ENCODE results near the gene EFL1.

The EFL1 gene

DNA sequence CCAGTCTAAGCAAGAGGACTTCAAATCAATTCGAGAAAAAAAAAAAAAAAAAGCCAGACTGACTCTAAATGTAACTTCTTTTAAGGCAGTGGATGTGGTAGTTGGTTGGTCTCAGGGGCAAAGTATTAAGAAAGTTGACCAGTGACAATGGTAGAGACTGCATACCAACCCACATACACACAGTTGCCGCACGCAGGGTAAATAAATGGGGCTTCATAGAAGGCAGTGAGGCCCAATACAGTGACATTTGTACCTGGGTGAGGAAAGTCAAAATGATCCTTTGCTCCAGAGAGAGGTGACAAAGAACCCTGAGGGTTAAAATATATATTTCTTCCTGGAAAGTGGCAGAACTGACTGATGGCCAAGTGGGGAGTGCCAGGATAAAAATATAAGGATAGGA, 116.0 kb downstream of the EFL1 start:
- H3K4me3 ChIP-seq (replicated peaks; ENCODE audit: low read depth, low read length): no peak overlapping the region
- TF ChIP-seq, protein P1, sequence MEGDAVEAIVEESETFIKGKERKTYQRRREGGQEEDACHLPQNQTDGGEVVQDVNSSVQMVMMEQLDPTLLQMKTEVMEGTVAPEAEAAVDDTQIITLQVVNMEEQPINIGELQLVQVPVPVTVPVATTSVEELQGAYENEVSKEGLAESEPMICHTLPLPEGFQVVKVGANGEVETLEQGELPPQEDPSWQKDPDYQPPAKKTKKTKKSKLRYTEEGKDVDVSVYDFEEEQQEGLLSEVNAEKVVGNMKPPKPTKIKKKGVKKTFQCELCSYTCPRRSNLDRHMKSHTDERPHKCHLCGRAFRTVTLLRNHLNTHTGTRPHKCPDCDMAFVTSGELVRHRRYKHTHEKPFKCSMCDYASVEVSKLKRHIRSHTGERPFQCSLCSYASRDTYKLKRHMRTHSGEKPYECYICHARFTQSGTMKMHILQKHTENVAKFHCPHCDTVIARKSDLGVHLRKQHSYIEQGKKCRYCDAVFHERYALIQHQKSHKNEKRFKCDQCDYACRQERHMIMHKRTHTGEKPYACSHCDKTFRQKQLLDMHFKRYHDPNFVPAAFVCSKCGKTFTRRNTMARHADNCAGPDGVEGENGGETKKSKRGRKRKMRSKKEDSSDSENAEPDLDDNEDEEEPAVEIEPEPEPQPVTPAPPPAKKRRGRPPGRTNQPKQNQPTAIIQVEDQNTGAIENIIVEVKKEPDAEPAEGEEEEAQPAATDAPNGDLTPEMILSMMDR (IDR thresholded peaks at IDR 0.05; ENCODE audit: low read length, missing control alignments): no peak
- no peak for DNase-seq (ENCODE audit: low read depth)

GRCh38 chr15:82143390-82144385, 118.8 kb downstream of the EFL1 start:
- DNase-seq (ENCODE audit: low read depth): no peak

DNA sequence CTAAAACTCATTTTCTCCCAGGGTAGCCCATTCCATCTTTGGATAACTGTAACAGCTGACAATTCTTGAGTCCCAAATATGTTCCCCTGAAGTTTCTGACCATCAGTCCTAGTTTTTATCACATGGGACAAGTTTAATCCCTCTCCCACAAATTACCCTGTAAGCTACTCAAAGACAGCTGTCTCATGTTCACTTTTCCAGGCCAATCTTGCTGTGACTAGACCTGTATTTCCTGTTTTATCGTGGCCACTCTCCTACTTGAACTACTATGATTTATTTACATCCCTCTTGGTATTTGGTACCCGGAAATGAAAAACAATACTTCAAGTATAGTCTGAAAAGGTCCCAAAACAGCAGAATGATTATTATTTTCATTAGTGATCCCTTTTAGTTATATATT, 121.6 kb downstream of the EFL1 start:
- TF ChIP-seq, protein P1 (IDR thresholded peaks at IDR 0.05; ENCODE audit: low read length, missing control alignments): no peak
- H3K4me3 ChIP-seq (replicated peaks; ENCODE audit: low read depth, low read length): no peak overlapping the region
- no peak for DNase-seq (ENCODE audit: low read depth)

More at GRCh38 chr15:82143390-82144385, 118.8 kb downstream of the EFL1 start:
- TF ChIP-seq, protein P1 (IDR thresholded peaks at IDR 0.05; ENCODE audit: low read length, missing control alignments): no peak
- H3K4me3 ChIP-seq (replicated peaks; ENCODE audit: low read depth, low read length): no peak overlapping the region

DNA sequence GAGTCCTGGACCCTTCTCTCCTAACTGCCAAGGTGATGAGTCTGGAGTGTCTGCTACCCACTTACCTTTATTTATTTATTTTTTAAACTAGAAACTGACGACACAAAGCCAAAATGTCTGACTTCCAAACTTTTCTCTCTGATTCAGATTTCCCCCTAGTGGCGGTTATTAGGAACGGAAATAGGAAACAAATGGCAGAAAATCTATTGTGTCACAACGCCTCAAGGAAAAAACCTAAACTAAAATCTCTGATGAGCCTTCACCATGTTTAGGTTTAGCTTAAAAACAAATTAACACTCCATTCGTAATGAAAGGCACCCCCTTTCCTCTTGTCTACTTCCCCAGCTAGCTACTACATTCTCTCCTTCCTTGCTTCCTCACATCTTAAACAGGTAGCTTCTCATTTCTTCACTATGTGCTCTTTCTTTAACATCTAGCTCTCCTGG, 122.7 kb downstream of the EFL1 start:
- TF ChIP-seq, protein P1 (IDR thresholded peaks at IDR 0.05; ENCODE audit: low read length, missing control alignments): peak; percentile 74
- peak; percentile 75 for DNase-seq (ENCODE audit: low read depth)
- H3K4me3 ChIP-seq (replicated peaks; ENCODE audit: low read depth, low read length): no peak overlapping the region

DNA sequence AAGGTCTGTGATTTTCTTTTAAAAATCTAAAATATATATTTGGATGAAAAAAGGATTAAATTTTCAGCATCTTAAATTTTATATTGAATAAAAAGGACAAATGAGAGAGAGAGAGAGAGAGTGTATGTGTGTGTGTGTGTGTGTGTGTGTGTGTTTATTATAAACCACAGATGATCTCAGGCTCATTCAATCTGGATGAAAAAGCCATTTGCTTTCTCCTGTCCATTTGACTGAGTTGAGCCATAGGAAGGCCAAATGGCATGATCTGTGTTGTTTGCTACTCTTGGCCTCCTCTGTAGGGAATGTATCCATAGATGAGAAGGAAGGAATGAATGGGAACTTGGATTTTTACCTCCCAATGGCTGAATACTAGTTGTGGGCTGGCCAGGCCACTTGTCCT, 124.2 kb downstream of the EFL1 start:
- no peak overlapping the region for H3K4me3 ChIP-seq (replicated peaks; ENCODE audit: low read depth, low read length)
- no peak for DNase-seq (ENCODE audit: low read depth)
- TF ChIP-seq, protein P1 (IDR thresholded peaks at IDR 0.05; ENCODE audit: low read length, missing control alignments): no peak

- no peak overlapping the region for H3K4me3 ChIP-seq (replicated peaks; ENCODE audit: low read depth, low read length)
- DNase-seq (ENCODE audit: low read depth): no peak
- TF ChIP-seq, protein P1 (IDR thresholded peaks at IDR 0.05; ENCODE audit: low read length, missing control alignments): no peak
These were observed 125.3 kb downstream of the EFL1 start for GRCh38 chr15:82137261-82137660.

Measured in fibroblast of pulmonary artery (primary cell).